Inflammatory macrophage (primary cell): ENCODE data around the gene GRAP2.

ENCODE experiments used
- DNase-seq, 2 donors: peaks; one replicate each; pipeline ENCODE4 v3.0.0-alpha.2; 2020 to 2022

The GRAP2 gene

GRCh38 chr22:40019100-40019499, 118.2 kb downstream of the GRAP2 start:
- DNase-seq = no peak

GRCh38 chr22:40020956-40021355, 120.1 kb downstream of the GRAP2 start:
- no peak for DNase-seq

GRCh38 chr22:40021401-40022000, 120.6 kb downstream of the GRAP2 start:
- DNase-seq = no peak

GRCh38 chr22:40022536-40023240, 121.8 kb downstream of the GRAP2 start:
- no peak for DNase-seq
